Osteoblast (primary cell): ENCODE data around the gene CNNM1. TPM values are rescaled to one million over a fixed set of nuclear protein-coding genes. Genes with fewer than 3 reads are reported as not detected.

Experiments
- DNase-seq: peaks from one replicate; pipeline ENCODE4 v3.0.0; 2011; ENCODE audit warnings: low spot score, mixed read lengths; ENCODE audit not compliant: insufficient read length; ENCODE audit errors: missing footprints
- H2AFZ ChIP-seq: 2 replicates; pipeline ENCODE4 v1.6.0; 2011; ENCODE audit warnings: mild to moderate bottlenecking, low read length
- H3K27ac ChIP-seq: 2 replicates; pipeline ENCODE4 v1.5.1; 2011; ENCODE audit warnings: mild to moderate bottlenecking, low read depth, low read length, moderate library complexity
- H3K27me3 ChIP-seq: 2 replicates; pipeline ENCODE4 v1.6.0; 2012; ENCODE audit warnings: mild to moderate bottlenecking, control low read depth, inconsistent platforms, low read length, moderate library complexity; ENCODE audit not compliant: insufficient read depth
- H3K36me3 ChIP-seq: 2 replicates; pipeline ENCODE4 v1.5.1; 2011; ENCODE audit warnings: mild to moderate bottlenecking, low read length, control low read depth, moderate library complexity; ENCODE audit not compliant: insufficient read depth
- H3K4me1 ChIP-seq: 2 replicates; pipeline ENCODE4 v1.5.1; 2011; ENCODE audit warnings: mild to moderate bottlenecking, low read length, control low read depth, moderate library complexity; ENCODE audit not compliant: insufficient read depth
- H3K4me2 ChIP-seq: 2 replicates; pipeline ENCODE4 v1.6.0; 2011; ENCODE audit warnings: mild to moderate bottlenecking, low read length; ENCODE audit not compliant: insufficient read depth
- H3K4me3 ChIP-seq: fragments of 200-600 bp; sonication (generic); 3 replicates; pipeline ENCODE4 v1.5.1; 2012; ENCODE audit warnings: mild to moderate bottlenecking, low read length, inconsistent platforms; ENCODE audit not compliant: insufficient read depth
- H3K79me2 ChIP-seq: 2 replicates; pipeline ENCODE4 v1.6.0; 2012; ENCODE audit warnings: mild to moderate bottlenecking, low read length, control low read depth, inconsistent platforms; ENCODE audit not compliant: insufficient read depth
- H3K9me3 ChIP-seq: 2 replicates; pipeline ENCODE4 v1.5.1; 2011; ENCODE audit warnings: low read depth, low read length, control low read depth
- H4K20me1 ChIP-seq: 2 replicates; pipeline ENCODE4 v1.6.0; 2012; ENCODE audit warnings: mild to moderate bottlenecking, low read length, control low read depth; ENCODE audit not compliant: insufficient read depth
- total RNA-seq: library from RNA; depleted of rRNA; stranded (reverse); fragments of >200 nt; gene quantifications from 2 replicates; pipeline ENCODE4 v1.2.3, GENCODE V29; 2012
- TF ChIP-seq, protein P1 (sequence below): IDR thresholded peaks from 2 replicates; pipeline ENCODE4 v1.5.1; 2011; ENCODE audit warnings: mild to moderate bottlenecking, low read depth, low read length, moderate library complexity; ENCODE audit errors: extremely low read depth

Gene CNNM1
- total RNA-seq, 1 donor: 0.36 TPM

DNA sequence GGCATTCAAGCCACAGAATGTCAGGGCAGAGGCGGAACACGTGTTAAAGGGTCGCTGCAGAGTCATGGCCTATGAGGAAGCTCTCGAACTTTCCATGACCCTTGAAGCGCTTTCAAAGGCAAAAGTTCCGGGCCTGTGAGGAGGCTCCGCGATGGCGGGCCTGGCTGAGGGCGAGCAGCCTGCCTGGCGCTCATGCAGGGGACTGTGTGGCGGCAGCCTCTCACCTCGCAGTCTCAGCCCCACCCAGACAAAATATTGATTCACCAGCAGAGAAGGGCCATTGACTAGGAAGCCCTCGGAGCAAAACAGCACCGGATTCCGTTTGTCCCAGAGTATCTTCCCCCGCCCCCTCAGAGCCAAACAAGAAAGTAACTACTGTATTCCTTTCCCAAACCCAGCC lies 12.8 kb upstream of the CNNM1 start:
- Histone ChIP-seq H3K4me2 (no peak overlapping the region), H3K36me3 (no peaks in the 10 kb centered on the region), H3K79me2 (no peaks in the 10 kb centered on the region), H3K27ac (no peak overlapping the region), H3K27me3 (no peaks in the 10 kb centered on the region), H3K9me3 (no peaks in the 10 kb centered on the region), H3K4me1 (no peaks in the 10 kb centered on the region), H3K4me3 (no peak overlapping the region), H4K20me1 (no peaks in the 10 kb centered on the region), H2AFZ (no peak overlapping the region)
- DNase-seq: no peak
- TF ChIP-seq, protein P1, sequence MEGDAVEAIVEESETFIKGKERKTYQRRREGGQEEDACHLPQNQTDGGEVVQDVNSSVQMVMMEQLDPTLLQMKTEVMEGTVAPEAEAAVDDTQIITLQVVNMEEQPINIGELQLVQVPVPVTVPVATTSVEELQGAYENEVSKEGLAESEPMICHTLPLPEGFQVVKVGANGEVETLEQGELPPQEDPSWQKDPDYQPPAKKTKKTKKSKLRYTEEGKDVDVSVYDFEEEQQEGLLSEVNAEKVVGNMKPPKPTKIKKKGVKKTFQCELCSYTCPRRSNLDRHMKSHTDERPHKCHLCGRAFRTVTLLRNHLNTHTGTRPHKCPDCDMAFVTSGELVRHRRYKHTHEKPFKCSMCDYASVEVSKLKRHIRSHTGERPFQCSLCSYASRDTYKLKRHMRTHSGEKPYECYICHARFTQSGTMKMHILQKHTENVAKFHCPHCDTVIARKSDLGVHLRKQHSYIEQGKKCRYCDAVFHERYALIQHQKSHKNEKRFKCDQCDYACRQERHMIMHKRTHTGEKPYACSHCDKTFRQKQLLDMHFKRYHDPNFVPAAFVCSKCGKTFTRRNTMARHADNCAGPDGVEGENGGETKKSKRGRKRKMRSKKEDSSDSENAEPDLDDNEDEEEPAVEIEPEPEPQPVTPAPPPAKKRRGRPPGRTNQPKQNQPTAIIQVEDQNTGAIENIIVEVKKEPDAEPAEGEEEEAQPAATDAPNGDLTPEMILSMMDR: no peak

DNA sequence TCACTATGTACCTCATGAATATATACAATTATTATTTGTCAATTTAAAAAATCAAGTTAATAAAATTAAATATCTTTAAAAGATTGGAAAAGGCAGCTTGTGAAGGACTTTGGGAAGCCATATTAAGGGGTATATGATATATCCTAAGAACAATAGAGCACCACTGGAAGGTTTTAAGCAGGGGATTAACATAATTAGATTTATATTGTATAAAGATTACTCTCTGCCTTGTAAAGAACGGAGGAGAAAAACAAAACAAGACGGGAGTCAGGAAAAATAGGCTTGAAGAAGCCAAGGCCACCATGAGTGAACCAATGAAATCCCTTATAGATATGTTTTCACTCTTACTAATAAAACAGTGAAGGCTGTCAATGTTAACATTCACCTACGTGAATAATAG lies 11.1 kb upstream of the CNNM1 start:
- H3K27me3 ChIP-seq: no peaks in the 10 kb centered on the region
- TF ChIP-seq, protein P1: no peak
- no peak overlapping the region for H2AFZ ChIP-seq
- H3K4me1 ChIP-seq: no peaks in the 10 kb centered on the region
- H4K20me1 ChIP-seq: no peaks in the 10 kb centered on the region
- H3K36me3 ChIP-seq: no peaks in the 10 kb centered on the region
- no peaks in the 10 kb centered on the region for H3K79me2 ChIP-seq
- H3K27ac ChIP-seq: no peak overlapping the region
- no peaks in the 10 kb centered on the region for H3K9me3 ChIP-seq
- no peak overlapping the region for H3K4me2 ChIP-seq
- no peak overlapping the region for H3K4me3 ChIP-seq
- no peak for DNase-seq

GRCh38 chr10:99318475-99318874 lies 10.7 kb upstream of the CNNM1 start:
- Histone ChIP-seq H3K4me3 (no peak overlapping the region), H3K9me3 (no peaks in the 10 kb centered on the region), H2AFZ (no peak overlapping the region), H3K27me3 (no peaks in the 10 kb centered on the region), H3K4me2 (no peak overlapping the region), H3K79me2 (no peaks in the 10 kb centered on the region), H3K4me1 (no peaks in the 10 kb centered on the region), H3K27ac (no peak overlapping the region), H3K36me3 (no peaks in the 10 kb centered on the region), H4K20me1 (no peaks in the 10 kb centered on the region)
- no peak for DNase-seq
- TF ChIP-seq, protein P1: no peak

GRCh38 chr10:99325281-99325680 lies 3.9 kb upstream of the CNNM1 start:
- DNase-seq: no peak
- no peaks in the 10 kb centered on the region for H4K20me1 ChIP-seq
- TF ChIP-seq, protein P1: no peak
- H3K4me1 ChIP-seq: no peaks in the 10 kb centered on the region
- no peaks in the 10 kb centered on the region for H3K36me3 ChIP-seq
- no peaks in the 10 kb centered on the region for H3K79me2 ChIP-seq
- no peak overlapping the region for H3K4me2 ChIP-seq
- no peak overlapping the region for H3K27ac ChIP-seq
- H2AFZ ChIP-seq: no peak overlapping the region
- H3K9me3 ChIP-seq: no peaks in the 10 kb centered on the region
- peaks cover 18% of the 10 kb centered on the region for H3K27me3 ChIP-seq
- no peak overlapping the region for H3K4me3 ChIP-seq
